Measurements from ENCODE around the gene LRG1.

DNA sequence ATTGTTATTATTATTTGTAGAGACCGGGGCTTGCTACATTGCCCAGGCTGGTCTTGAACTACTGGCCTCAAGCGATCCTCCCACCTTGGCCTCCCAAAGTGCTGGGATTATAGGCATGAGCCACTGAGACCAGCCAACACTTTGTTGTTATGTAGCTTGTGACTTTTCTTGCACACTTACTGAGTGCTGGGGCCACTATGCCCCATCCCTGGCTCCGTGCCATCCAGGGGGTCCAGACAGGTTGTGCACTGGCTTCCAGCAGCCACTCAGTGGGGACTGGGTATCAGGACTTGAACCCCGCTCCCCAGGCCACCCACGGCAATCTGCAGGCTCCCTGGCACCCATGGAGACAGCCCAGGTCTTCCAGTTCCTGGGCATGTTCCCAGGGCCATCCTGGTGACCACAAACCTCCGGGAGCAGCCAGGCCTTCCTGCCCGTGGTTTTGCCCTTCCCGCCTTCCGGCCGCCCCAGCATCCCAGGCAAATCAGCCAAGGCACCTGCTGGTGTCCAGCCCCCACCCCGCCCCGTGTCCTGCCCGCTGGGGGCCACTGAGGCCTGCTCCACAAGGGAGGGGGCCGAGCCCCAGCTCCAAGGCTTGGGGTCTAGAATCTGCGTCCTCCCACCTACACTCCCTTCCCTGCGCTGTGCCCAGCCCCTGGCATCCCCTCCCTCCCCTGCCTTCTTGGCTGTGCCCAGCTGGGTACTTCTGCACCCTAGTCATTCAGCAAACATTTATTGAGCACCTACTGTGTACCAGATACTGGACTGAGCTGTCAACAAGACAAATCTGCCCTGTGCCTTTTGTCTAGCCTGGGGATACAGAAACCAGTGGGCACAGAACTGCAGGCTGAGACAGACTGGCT is 43.4 kb upstream of the LRG1 start:
- TF ChIP-seq, protein P1, sequence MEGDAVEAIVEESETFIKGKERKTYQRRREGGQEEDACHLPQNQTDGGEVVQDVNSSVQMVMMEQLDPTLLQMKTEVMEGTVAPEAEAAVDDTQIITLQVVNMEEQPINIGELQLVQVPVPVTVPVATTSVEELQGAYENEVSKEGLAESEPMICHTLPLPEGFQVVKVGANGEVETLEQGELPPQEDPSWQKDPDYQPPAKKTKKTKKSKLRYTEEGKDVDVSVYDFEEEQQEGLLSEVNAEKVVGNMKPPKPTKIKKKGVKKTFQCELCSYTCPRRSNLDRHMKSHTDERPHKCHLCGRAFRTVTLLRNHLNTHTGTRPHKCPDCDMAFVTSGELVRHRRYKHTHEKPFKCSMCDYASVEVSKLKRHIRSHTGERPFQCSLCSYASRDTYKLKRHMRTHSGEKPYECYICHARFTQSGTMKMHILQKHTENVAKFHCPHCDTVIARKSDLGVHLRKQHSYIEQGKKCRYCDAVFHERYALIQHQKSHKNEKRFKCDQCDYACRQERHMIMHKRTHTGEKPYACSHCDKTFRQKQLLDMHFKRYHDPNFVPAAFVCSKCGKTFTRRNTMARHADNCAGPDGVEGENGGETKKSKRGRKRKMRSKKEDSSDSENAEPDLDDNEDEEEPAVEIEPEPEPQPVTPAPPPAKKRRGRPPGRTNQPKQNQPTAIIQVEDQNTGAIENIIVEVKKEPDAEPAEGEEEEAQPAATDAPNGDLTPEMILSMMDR (IDR thresholded peaks at IDR 0.05): no peak
- TF ChIP-seq POLR2A (IDR thresholded peaks at IDR 0.05) (no peak), EP300 (IDR thresholded peaks at IDR 0.05) (no peak)
